GM19351 (cell line): Measurements from ENCODE around the gene SBK3.
"Not testable (repeated sequence)": the region's sequence is repeated elsewhere in the genome, so short reads cannot be mapped to it uniquely, and the experiment has no call there.

Experiments
- ATAC-seq: cut with Tn5 transposase; IDR thresholded peaks from one replicate; pipeline ENCODE4 v1.9.1; 2021; ENCODE audit warnings: mild to moderate bottlenecking, moderate library complexity; ENCODE audit not compliant: unreplicated experiment

Gene SBK3

DNA sequence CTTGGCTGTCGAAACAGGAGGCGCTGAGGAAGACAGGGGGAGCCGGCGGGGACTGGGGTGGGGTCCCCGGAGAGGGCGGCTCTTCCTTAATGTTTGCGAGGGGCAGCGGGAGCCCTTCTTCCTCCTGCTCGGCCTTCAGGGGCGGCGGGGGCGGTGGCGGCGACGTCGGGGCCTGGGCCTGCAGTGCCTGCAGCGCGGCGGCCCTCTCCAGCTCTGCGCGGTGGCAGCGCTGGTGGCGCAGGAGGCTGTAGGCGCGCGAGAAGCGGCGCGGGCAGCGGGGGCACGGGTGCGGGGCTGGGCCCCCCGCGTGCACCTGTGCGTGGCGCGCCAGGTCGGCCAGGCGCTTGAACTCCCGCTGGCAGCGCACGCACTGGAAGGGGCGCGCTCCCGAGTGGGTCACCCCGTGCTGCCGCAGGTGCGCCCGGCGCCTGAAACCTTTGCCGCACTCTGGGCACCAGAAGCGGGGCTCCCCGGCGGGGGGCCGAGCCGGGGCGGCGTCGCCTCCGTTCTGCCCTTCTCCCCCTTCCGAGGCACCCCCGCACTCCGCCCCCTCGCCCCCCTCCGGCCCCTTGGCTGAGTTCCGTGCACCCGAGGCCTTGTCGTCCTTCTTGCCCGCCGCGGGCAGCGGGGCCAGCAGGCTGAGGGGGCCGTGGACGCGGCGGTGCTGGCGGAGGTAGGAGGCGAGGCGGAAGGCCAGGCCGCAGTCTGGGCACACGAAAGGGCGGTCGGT lies 32.9 kb upstream of the SBK3 start:
- no peak for ATAC-seq

DNA sequence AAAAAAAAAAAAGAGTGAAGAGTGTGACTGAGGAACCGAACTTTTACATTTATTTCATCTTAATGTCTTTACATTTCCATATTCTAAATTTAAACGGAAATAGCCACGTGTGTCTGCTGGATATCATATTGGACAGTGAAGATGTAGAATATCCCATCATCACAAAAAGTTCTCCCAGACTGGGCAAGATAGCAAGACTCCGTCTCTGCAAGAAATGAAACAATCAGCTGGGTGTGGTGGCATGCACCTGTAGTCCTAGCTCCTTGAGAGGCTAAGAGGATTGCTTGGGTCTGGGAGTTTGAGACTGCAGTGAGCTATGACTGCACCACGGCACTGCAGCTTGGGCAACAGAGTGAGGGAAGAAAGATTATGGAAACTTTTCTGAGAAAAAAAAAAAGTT lies 31.4 kb upstream of the SBK3 start:
- ATAC-seq: no peak

GRCh38 chr19:55573929-55574328 lies 28.6 kb upstream of the SBK3 start:
- ATAC-seq: not testable (repeated sequence)

- not testable (repeated sequence) for ATAC-seq
Measured at GRCh38 chr19:55569477-55569876, 24.1 kb upstream of the SBK3 start.

DNA sequence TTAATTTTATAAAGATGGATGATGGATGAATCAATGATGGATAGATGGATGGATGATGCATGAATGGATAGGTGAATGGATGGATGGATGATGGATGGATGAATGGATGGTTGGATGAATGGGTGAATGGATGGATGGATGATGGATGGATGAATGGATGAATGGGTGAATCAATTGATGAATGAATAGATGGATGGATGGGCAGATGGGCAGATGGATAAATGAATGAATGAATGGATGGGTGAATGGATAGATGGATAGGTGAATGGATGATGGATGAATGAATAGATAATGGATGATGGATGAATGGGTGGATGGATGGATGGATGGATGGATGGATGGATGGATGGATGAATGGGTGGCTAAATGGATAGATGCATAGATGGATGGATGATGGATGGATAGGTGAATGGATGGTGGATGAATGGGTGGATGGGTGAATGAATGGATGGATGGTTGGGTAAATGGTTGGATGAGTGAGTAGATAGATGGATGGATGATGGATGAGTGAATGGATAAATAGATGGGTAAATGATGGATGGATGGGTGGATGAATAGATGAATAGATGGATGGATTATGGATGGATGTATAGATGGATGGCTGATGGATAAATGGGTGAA lies 22.5 kb upstream of the SBK3 start:
- no peak for ATAC-seq

GRCh38 chr19:55566823-55567222 lies 21.5 kb upstream of the SBK3 start:
- ATAC-seq: no peak

DNA sequence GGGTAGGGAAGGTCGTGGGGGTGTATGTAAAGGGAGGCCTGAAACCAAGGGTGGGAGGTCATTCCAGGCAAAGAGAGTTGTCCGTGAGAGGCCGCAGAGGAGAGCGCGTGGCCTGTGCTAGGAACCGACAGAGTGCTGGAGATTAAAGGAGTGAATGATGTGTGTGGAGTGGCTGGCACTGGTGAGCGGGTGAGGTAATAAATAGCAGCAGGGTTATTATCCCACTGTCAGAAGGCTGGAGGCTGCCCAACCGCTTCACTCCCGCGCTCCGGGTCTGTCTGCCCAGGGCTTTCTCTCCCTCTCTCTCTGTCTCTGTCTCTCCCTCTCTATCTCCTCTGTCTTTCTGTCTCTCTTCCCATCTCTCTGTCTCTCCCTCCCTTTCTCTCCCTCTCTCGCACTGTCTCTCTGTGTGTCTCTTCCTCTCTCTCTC lies 17.9 kb upstream of the SBK3 start:
- no peak for ATAC-seq

- ATAC-seq: no peak
Measured at GRCh38 chr19:55559684-55560083, 14.3 kb upstream of the SBK3 start.

DNA sequence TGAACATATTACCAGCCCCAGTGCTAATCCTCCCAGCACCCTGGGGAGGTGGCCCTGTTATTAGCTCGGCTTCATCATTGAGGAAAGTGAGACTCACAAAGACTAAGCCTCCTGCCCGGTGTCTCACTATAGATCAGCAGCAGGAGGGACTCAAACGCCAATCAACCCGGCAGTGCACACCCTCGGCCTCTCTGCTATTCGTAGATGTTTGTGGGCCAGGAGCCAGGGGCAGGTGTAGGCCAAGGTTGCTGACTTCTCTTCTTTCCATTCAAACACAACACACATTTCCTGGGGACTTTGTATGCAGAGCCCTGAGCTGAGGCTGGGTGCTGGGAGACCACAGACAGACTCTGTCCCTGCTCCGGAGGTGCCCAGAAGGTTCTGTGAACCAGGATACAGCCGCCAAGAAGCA lies 9.4 kb upstream of the SBK3 start:
- ATAC-seq: no peak

GRCh38 chr19:55554302-55554701 lies 9.0 kb upstream of the SBK3 start:
- ATAC-seq: no peak

GRCh38 chr19:55553217-55554182 lies 8.2 kb upstream of the SBK3 start:
- no peak for ATAC-seq

DNA sequence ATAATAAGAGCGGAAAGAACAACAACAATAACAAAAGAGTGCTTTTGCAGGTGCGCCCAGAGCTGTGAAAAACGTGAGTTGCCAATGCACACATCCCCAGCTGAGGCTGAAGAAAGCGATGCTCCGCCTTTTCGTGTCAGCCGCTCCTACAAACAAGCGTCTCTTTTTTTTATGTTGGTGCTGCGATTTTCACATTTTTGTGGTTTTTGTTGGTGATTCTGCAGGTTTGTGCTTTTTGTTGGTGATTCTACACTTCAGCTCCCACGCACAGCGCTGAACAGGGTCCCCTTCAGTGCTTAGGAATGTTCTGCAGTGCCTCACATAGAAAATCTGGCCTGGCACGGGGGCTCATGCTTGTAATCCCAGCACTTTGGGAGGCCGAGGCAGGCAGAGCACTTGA lies 7.3 kb upstream of the SBK3 start:
- ATAC-seq: no peak

DNA sequence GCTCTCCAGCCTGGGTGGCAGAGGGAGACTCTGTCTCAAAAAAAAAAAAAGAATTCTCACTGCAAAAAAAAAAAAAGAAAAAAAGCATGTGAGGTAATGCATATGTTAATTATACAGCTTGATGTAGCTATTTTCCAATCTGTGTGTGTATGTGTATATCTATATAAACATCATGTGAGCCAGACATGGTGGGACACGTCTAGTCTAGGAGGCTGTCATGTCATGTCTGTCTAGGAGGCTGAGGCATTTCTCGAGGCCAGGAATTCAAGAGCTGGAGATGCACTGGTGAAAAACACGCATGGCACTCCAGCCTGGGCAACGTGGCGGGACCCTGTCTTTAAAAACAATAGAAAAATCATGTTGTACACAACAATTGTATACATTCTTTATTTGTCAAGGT lies 6.9 kb upstream of the SBK3 start:
- no peak for ATAC-seq

DNA sequence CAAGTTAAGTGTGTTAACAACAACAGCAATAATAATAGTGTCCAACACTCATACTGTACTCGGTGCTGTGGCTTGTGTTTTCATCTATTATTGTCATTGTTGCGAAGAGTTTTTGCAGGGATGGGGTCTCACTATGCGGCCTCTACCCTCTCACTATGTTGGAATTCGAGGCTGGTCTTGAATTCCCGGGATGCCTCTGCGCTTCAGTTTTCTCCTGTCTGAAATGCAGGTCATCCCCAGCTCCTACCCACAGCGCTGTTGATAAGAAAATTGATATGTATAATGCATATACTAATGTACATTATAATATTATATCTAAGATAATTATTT lies 4.9 kb upstream of the SBK3 start:
- ATAC-seq: no peak

- ATAC-seq: no peak
Measured at GRCh38 chr19:55549500-55550320, 4.4 kb upstream of the SBK3 start.

DNA sequence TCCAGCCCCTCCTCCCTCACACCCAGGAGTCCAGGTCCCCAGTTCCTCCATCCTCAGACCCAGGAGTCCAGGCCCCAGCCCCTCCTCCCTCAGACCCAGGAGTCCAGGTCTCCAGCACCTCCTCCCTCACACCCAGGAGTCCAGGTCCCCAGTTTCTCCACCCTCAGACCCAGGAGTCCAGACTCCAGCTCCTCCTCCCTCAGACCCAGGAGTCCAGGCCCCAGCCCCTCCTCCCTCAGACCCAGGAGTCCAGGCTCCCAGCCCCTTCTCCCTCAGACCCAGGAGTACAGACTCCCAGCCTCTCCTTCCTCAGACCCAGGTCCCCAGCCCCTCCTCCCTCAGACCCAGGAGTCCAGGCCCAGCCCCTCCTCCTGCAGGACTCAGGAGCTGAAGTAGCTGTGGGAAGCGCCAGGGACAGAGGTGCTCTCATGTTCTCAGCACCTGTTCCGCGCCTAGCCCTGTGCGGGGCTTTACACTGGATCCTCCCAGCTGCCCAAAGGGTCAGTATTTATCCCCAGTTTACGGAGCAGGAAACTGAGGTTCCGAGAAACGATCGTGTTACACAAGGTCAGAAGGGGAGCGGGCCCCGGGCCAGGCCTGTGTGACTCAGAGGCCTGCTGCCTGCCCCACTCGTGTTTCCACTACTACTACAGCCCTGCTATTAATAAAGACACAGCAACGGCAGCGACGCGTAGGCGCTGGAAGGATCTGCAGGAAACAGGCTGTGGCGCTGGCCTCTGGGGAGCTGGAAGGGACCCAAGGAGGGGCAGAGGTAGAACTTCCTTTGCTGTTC lies 1.7 kb upstream of the SBK3 start:
- ATAC-seq: no peak

DNA sequence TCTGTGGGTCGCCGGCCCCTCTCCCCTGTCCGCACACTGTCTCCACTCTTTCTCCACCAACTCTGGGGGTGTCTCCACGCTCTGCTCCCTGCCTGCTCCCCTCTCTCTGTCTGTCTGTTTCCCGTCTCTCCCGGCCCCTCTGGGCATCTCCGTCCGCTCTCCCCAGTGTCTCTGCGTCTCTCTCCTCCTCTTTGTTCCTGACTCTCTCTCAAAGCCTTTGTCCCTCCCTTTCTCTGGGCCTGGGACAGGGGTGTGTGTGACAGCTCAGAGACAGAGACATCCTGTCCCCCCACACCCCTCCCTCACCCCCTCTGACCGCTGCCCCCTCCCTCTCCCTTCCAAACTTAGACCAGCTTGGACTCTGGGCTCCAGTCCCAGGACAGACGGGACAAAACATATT lies 668 bp upstream of the SBK3 start:
- no peak for ATAC-seq

DNA sequence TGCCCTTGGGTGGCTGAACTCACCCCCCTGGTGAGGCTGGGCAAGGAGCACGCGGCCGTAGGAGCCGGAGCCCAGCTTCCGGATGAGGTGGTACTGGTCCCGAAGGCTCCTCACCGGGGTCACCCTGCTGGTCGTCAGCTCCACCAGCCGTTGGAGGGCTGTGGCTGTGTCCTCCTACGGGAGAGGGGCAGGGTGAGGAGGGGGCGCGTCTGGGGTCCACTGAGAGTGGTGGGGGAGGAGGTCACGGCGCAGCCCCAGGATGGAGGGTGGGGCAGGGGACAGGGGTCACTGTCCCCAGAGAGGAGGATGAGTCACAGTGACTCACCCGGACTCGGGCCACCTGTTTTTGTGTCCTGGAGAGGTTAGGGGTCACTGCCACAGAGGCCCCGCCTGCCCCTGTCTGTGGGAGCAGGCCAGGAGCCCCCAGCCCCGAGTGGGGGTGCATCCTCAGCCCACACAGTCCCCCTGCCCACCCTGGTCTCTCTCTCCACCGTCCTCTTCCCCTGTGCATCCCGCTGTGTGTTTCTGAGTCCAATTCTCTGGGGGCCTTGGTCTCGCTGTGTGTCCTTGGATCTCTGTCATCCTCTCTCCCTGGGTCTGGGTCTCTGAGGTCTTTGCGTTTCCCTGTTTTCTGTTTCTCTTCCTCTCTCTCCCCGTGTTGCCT lies 435 bp downstream of the SBK3 start:
- no peak for ATAC-seq

DNA sequence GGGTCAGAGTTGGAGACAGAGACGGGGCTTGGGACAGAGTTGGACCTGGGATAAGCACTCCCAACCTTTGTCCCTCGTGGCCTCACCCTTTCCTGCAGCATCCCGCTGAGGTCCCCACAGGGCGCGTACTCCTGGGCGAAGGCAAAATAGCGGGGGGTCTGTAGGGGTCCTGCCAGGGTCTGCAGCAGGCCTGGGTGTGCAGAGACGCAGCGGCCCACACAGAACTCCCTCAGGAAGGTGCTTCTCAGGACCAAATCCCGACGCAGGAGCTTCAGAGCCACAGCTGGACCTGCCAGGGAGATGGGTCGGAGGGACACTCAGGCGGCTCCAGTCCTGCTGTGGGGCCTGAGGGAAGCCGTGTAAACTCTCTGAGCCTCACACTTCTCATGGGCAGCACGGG lies 1.3 kb downstream of the SBK3 start:
- no peak for ATAC-seq

- no peak for ATAC-seq
Measured at GRCh38 chr19:55543567-55543966, 1.8 kb downstream of the SBK3 start.
